HG02870 (cell line): Measurements from ENCODE around the gene LAMB3.
"Not testable (repeated sequence)": the region's sequence is repeated elsewhere in the genome, so short reads cannot be mapped to it uniquely, and the experiment has no call there.

ENCODE experiments used
- ATAC-seq: cut with Tn5 transposase; IDR thresholded peaks from one replicate; pipeline ENCODE4 v1.9.1; 2021; ENCODE audit warnings: mild to moderate bottlenecking, moderate library complexity; ENCODE audit not compliant: unreplicated experiment

LAMB3 gene

GRCh38 chr1:209652121-209652735 lies at the start of gene LAMB3:
LAMB3 (minus strand) TSS chr1:209652425; CDS start chr1:209650944, 1,481 bp downstream.
- ATAC-seq, result no peak

- ATAC-seq, result not testable (repeated sequence)
Measured at GRCh38 chr1:209700686-209701085, 48.5 kb upstream of the LAMB3 start.

GRCh38 chr1:209697126-209697525 lies 44.9 kb upstream of the LAMB3 start:
- no peak for ATAC-seq

- no peak for ATAC-seq
Measured at GRCh38 chr1:209696673-209697072, 44.4 kb upstream of the LAMB3 start.

GRCh38 chr1:209692745-209693504 lies 40.7 kb upstream of the LAMB3 start:
- ATAC-seq, result peak; percentile 57

- no peak for ATAC-seq
Measured at GRCh38 chr1:209692296-209692695, 40.1 kb upstream of the LAMB3 start.

- ATAC-seq, result no peak
Measured at GRCh38 chr1:209691237-209691636, 39.0 kb upstream of the LAMB3 start.

- ATAC-seq, result no peak
Measured at GRCh38 chr1:209689477-209689876, 37.3 kb upstream of the LAMB3 start.

GRCh38 chr1:209688746-209689234 lies 36.6 kb upstream of the LAMB3 start:
- no peak for ATAC-seq

- no peak for ATAC-seq
Measured at GRCh38 chr1:209686322-209686721, 34.1 kb upstream of the LAMB3 start.

GRCh38 chr1:209685821-209686220 lies 33.6 kb upstream of the LAMB3 start:
- no peak for ATAC-seq

GRCh38 chr1:209678981-209679539 lies 26.8 kb upstream of the LAMB3 start:
- ATAC-seq, result no peak

GRCh38 chr1:209675565-209676154 lies 23.4 kb upstream of the LAMB3 start:
- no peak for ATAC-seq

- no peak for ATAC-seq
Measured at GRCh38 chr1:209674957-209675564, 22.8 kb upstream of the LAMB3 start, which contains the start of gene G0S2. G0S2 (plus strand) TSS chr1:209675412; CDS start chr1:209675685, 273 bp downstream.

GRCh38 chr1:209673631-209674417 lies 21.6 kb upstream of the LAMB3 start:
- no peak for ATAC-seq

GRCh38 chr1:209672705-209673630 lies 20.7 kb upstream of the LAMB3 start:
- ATAC-seq, result peak; percentile 94

- ATAC-seq, result no peak
Measured at GRCh38 chr1:209670441-209671082, 18.3 kb upstream of the LAMB3 start.

GRCh38 chr1:209667708-209668107 lies 15.5 kb upstream of the LAMB3 start:
- ATAC-seq, result no peak

GRCh38 chr1:209667103-209667502 lies 14.9 kb upstream of the LAMB3 start:
- no peak for ATAC-seq
